SJSA1 (cell line): ENCODE measurements around the gene APOBEC3B. TPM values are rescaled to one million over a fixed set of nuclear protein-coding genes. Genes with fewer than 3 reads are reported as not detected.
"Not testable (repeated sequence)": the region's sequence is repeated elsewhere in the genome, so short reads cannot be mapped to it uniquely, and the experiment has no call there.

ENCODE experiments used
- DNase-seq, 2 experiments: peaks; one replicate each; pipeline ENCODE4 v3.0.0-alpha.2; 2015 to 2020; ENCODE audit warnings: low spot score in 2 of 2, low read depth in 1 of 2
- H3K27ac ChIP-seq: fragments of 250-450 bp; sonication (Bioruptor Pico); 2 replicates; pipeline ENCODE4 v1.5.1; 2020; ENCODE audit warnings: mild to moderate bottlenecking, moderate library complexity
- H3K27me3 ChIP-seq: fragments of 250-450 bp; sonication (Bioruptor Pico); replicated peaks from 2 replicates; pipeline ENCODE4 v1.5.1; 2020; ENCODE audit warnings: mild to moderate bottlenecking, moderate library complexity
- H3K36me3 ChIP-seq: fragments of 250-450 bp; sonication (Bioruptor Pico); 2 replicates; pipeline ENCODE4 v1.5.1; 2020; ENCODE audit warnings: mild to moderate bottlenecking
- H3K4me1 ChIP-seq: fragments of 250-450 bp; sonication (Bioruptor Pico); replicated peaks from 2 replicates; pipeline ENCODE4 v1.6.1; 2021; ENCODE audit warnings: mild to moderate bottlenecking
- H3K4me3 ChIP-seq: fragments of 250-450 bp; sonication (Bioruptor Pico); 2 replicates; pipeline ENCODE4 v1.5.1; 2020; ENCODE audit warnings: mild to moderate bottlenecking
- H3K9me3 ChIP-seq: fragments of 250-450 bp; sonication (Bioruptor Pico); replicated peaks from 2 replicates; pipeline ENCODE4 v1.5.1; 2020; ENCODE audit warnings: mild to moderate bottlenecking
- total RNA-seq: library from RNA; depleted of rRNA; stranded (reverse); fragments of >200 nt; shearing (Covaris generic); gene quantifications from 2 replicates; pipeline ENCODE4 v1.2.3, GENCODE V29; 2014

The APOBEC3B gene
- total RNA-seq, 1 experiment from 2014 or later, result 9.4 TPM

- H3K4me1 ChIP-seq, DNase-seq, H3K4me3 ChIP-seq, H3K27ac ChIP-seq, H3K36me3 ChIP-seq, H3K9me3 ChIP-seq: not testable (repeated sequence)
- H3K27me3 ChIP-seq, result peaks cover 32% of the 10 kb centered on the region
Observed at GRCh38 chr22:38945706-38946338, 36.3 kb upstream of the APOBEC3B start.

- H3K4me1 ChIP-seq, result no peaks in the 10 kb centered on the region
- no peaks in the 10 kb centered on the region for H3K9me3 ChIP-seq
- H3K4me3 ChIP-seq, result no peak overlapping the region
- H3K27ac ChIP-seq, result no peak overlapping the region
- H3K36me3 ChIP-seq, result no peaks in the 10 kb centered on the region
- H3K27me3 ChIP-seq, result peaks cover 24% of the 10 kb centered on the region; the same call in 1 of the 2 replicates
- no peak for DNase-seq
Observed at GRCh38 chr22:38946771-38947170, 35.4 kb upstream of the APOBEC3B start.

GRCh38 chr22:38947321-38948140 is 34.6 kb upstream of the APOBEC3B start:
- Histone ChIP-seq H3K27me3 (peaks cover 27% of the 10 kb centered on the region; the same call in 1 of the 2 replicates), H3K27ac (no peak overlapping the region), H3K4me1 (no peaks in the 10 kb centered on the region), H3K9me3 (no peaks in the 10 kb centered on the region), H3K4me3 (no peak overlapping the region), H3K36me3 (no peaks in the 10 kb centered on the region)
- no peak for DNase-seq

- H3K36me3 ChIP-seq, result no peaks in the 10 kb centered on the region
- DNase-seq, result no peak
- H3K27ac ChIP-seq, result no peak overlapping the region
- no peaks in the 10 kb centered on the region for H3K9me3 ChIP-seq
- peaks cover 34% of the 10 kb centered on the region; the same call in 1 of the 2 replicates for H3K27me3 ChIP-seq
- no peaks in the 10 kb centered on the region for H3K4me1 ChIP-seq
- no peak overlapping the region for H3K4me3 ChIP-seq
Observed at GRCh38 chr22:38948181-38948940, 33.8 kb upstream of the APOBEC3B start.

GRCh38 chr22:38949889-38950405 is 32.2 kb upstream of the APOBEC3B start:
- Histone ChIP-seq H3K27me3 (peaks cover 34% of the 10 kb centered on the region; the same call in 1 of the 2 replicates), H3K9me3 (no peaks in the 10 kb centered on the region), H3K27ac (no peak overlapping the region), H3K36me3 (no peaks in the 10 kb centered on the region), H3K4me3 (no peak overlapping the region), H3K4me1 (no peaks in the 10 kb centered on the region)
- DNase-seq, result no peak

GRCh38 chr22:38950527-38951295 is 31.4 kb upstream of the APOBEC3B start:
- peaks cover 32% of the 10 kb centered on the region; the same call in 1 of the 2 replicates for H3K27me3 ChIP-seq
- H3K36me3 ChIP-seq, result no peaks in the 10 kb centered on the region
- DNase-seq, result no peak
- no peaks in the 10 kb centered on the region for H3K9me3 ChIP-seq
- H3K4me1 ChIP-seq, result no peaks in the 10 kb centered on the region
- H3K27ac ChIP-seq, result no peak overlapping the region
- no peak overlapping the region for H3K4me3 ChIP-seq

- Histone ChIP-seq H3K27me3 (peaks cover 21% of the 10 kb centered on the region; the same call in 1 of the 2 replicates), H3K4me1 (no peaks in the 10 kb centered on the region), H3K9me3 (no peaks in the 10 kb centered on the region), H3K36me3 (no peaks in the 10 kb centered on the region), H3K27ac (no peak overlapping the region), H3K4me3 (no peak overlapping the region)
- no peak for DNase-seq
Observed at GRCh38 chr22:38951734-38952133, 30.4 kb upstream of the APOBEC3B start.

- Histone ChIP-seq H3K27me3 (peaks cover 18% of the 10 kb centered on the region; the same call in 1 of the 2 replicates), H3K9me3 (no peaks in the 10 kb centered on the region), H3K36me3 (no peaks in the 10 kb centered on the region), H3K4me3 (no peak overlapping the region), H3K4me1 (no peaks in the 10 kb centered on the region), H3K27ac (no peak overlapping the region)
- no peak for DNase-seq
Observed at GRCh38 chr22:38952281-38952993, 29.7 kb upstream of the APOBEC3B start.

- Histone ChIP-seq H3K4me1 (no peaks in the 10 kb centered on the region), H3K36me3 (no peaks in the 10 kb centered on the region), H3K27ac (no peak overlapping the region), H3K4me3 (no peak overlapping the region), H3K27me3 (peaks cover 13% of the 10 kb centered on the region; the same call in 1 of the 2 replicates), H3K9me3 (no peaks in the 10 kb centered on the region)
- DNase-seq, result no peak
Observed at GRCh38 chr22:38953091-38953490, 29.1 kb upstream of the APOBEC3B start.

- no peak for DNase-seq
- Histone ChIP-seq H3K4me3 (no peak overlapping the region), H3K4me1 (no peaks in the 10 kb centered on the region), H3K36me3 (no peaks in the 10 kb centered on the region), H3K27ac (no peak overlapping the region), H3K9me3 (no peaks in the 10 kb centered on the region), H3K27me3 (peaks cover 13% of the 10 kb centered on the region)
Observed at GRCh38 chr22:38953577-38954413, 28.4 kb upstream of the APOBEC3B start.

- H3K4me3 ChIP-seq, result no peak overlapping the region
- H3K36me3 ChIP-seq, result no peaks in the 10 kb centered on the region
- peaks cover 11% of the 10 kb centered on the region for H3K27me3 ChIP-seq
- no peaks in the 10 kb centered on the region for H3K9me3 ChIP-seq
- H3K4me1 ChIP-seq, result no peaks in the 10 kb centered on the region
- H3K27ac ChIP-seq, result no peak overlapping the region
- DNase-seq, result no peak
Observed at GRCh38 chr22:38954414-38955043, 27.6 kb upstream of the APOBEC3B start.
